Choroid plexus epithelial cell (primary cell): Measurements from ENCODE around the gene RPL26.

Source experiments
- DNase-seq: peaks from one replicate; pipeline ENCODE4 v3.0.0-alpha.2; 2010; ENCODE audit warnings: low read depth
- H3K4me3 ChIP-seq: 2 replicates; pipeline ENCODE4 v1.5.1; 2011; ENCODE audit warnings: low read depth, mild to moderate bottlenecking, control low read depth, low read length, moderate library complexity
- CTCF ChIP-seq: conservative IDR thresholded peaks from 2 replicates; pipeline ENCODE4 v1.5.1; 2011; ENCODE audit warnings: low read depth, mild to moderate bottlenecking, control low read depth, inconsistent platforms, low read length, moderate library complexity

RPL26 gene

GRCh38 chr17:8409966-8410882 lies 27.2 kb upstream of the RPL26 start:
- peak; percentile 91 for TF ChIP-seq CTCF
- DNase-seq, result peak; percentile 92
- H3K4me3 ChIP-seq, result no peak overlapping the region

- no peak overlapping the region for H3K4me3 ChIP-seq
- DNase-seq, result no peak
- TF ChIP-seq CTCF, result no peak
Measured at GRCh38 chr17:8408371-8408770, 25.4 kb upstream of the RPL26 start.

GRCh38 chr17:8406174-8406573 lies 23.2 kb upstream of the RPL26 start:
- TF ChIP-seq CTCF, result no peak
- no peak overlapping the region for H3K4me3 ChIP-seq
- DNase-seq, result no peak

GRCh38 chr17:8405499-8406016 lies 22.6 kb upstream of the RPL26 start:
- H3K4me3 ChIP-seq, result no peak overlapping the region
- DNase-seq, result no peak
- TF ChIP-seq CTCF, result no peak

- no peak for DNase-seq
- TF ChIP-seq CTCF, result no peak
- H3K4me3 ChIP-seq, result no peak overlapping the region
Measured at GRCh38 chr17:8402921-8403536, 20.0 kb upstream of the RPL26 start.

- no peak for TF ChIP-seq CTCF
- H3K4me3 ChIP-seq, result no peak overlapping the region
- no peak for DNase-seq
Measured at GRCh38 chr17:8401107-8401506, 18.1 kb upstream of the RPL26 start.
